Measurements from ENCODE around the gene UQCC5. TPM values are rescaled to one million over a fixed set of nuclear protein-coding genes. Genes with fewer than 3 reads are reported as not detected.

The UQCC5 gene
- total RNA-seq, result 1.4 and 3.5 TPM in 2 replicates

GRCh38 chr3:52536369-52537164 is at the start of gene UQCC5:
Gene UQCC5, plus strand, starts transcription at chr3:52536605. Its CDS starts 151 bp downstream, at chr3:52536756.

GRCh38 chr3:52494886-52495495 is 41.4 kb upstream of the UQCC5 start, which contains the start of gene STAB1:
Gene STAB1, plus strand, starts transcription at chr3:52495338. Its CDS starts 76 bp downstream, at chr3:52495414.

GRCh38 chr3:52533623-52534280 is 2.7 kb upstream of the UQCC5 start, which contains the start of gene NT5DC2:
Gene NT5DC2, minus strand, starts transcription at chr3:52533857. Its CDS starts 120 bp downstream, at chr3:52533737.

Other genes with a start within 250 kb of the UQCC5 start
- 13.1 and 21.9 TPM in 2 replicates for gene GLYCTK, start 248.8 kb upstream of the UQCC5 start, total RNA-seq
- gene DNAH1, start 220.3 kb upstream of the UQCC5 start, total RNA-seq, result 0.71 and 1.7 TPM in 2 replicates
- 64.2 and 69.8 TPM in 2 replicates for gene BAP1, start 126.6 kb upstream of the UQCC5 start, total RNA-seq
- gene PHF7, start 125.9 kb upstream of the UQCC5 start, total RNA-seq, result 4.3 and 4.6 TPM in 2 replicates
- gene SEMA3G, start 91.5 kb upstream of the UQCC5 start, total RNA-seq, result not detected in 2 replicates
- not detected in 2 replicates for gene TNNC1, start 82.6 kb upstream of the UQCC5 start, total RNA-seq
- gene NISCH, start 81.0 kb upstream of the UQCC5 start, total RNA-seq, result 26.5 and 34.7 TPM in 2 replicates
- 0.86 and 1.9 TPM in 2 replicates for gene STAB1, start 41.3 kb upstream of the UQCC5 start, total RNA-seq
- 205 and 221 TPM in 2 replicates for gene NT5DC2, start 2.7 kb upstream of the UQCC5 start, total RNA-seq
- gene PBRM1, start 149.3 kb downstream of the UQCC5 start, total RNA-seq, result 22.5 and 28.5 TPM in 2 replicates
- 94.5 and 114 TPM in 2 replicates for gene GNL3, start 149.4 kb downstream of the UQCC5 start, total RNA-seq
- 103 and 120 TPM in 2 replicates for gene GLT8D1, start 169.2 kb downstream of the UQCC5 start, total RNA-seq
- gene SPCS1, start 169.5 kb downstream of the UQCC5 start, total RNA-seq, result 219 and 289 TPM in 2 replicates
- 11.8 and 18.1 TPM in 2 replicates for gene NEK4, start 234.3 kb downstream of the UQCC5 start, total RNA-seq
- gene ITIH1, start 241.0 kb downstream of the UQCC5 start, total RNA-seq, result not detected in 2 replicates

Measured in myometrial cell (primary cell).